ENCODE measurements around the gene WDR12. TPM values are rescaled to one million over a fixed set of nuclear protein-coding genes. Genes with fewer than 3 reads are reported as not detected.

WDR12 gene
- total RNA-seq, 1 experiment from 2014 or later, result 100 TPM

GRCh38 chr2:202941771-202942170 lies 30.3 kb upstream of the WDR12 start:
- no peak for ATAC-seq
- Histone ChIP-seq H3K4me1 (ENCODE audit: control insufficient read depth, insufficient read depth, low read length) (no peaks in the 10 kb centered on the region), H3K27ac (ENCODE audit: low read length) (no peak overlapping the region), H3K4me3 (ENCODE audit: low read depth in 2 of 2, low read length in 2 of 2) (no peak overlapping the region), H3K9me3 (ENCODE audit: control insufficient read depth, insufficient read depth, low read depth, low read length) (no peaks in the 10 kb centered on the region), H3K36me3 (ENCODE audit: control insufficient read depth, insufficient read depth, low read length) (no peaks in the 10 kb centered on the region), H3K27me3 (ENCODE audit: control insufficient read depth, insufficient read depth, low read length) (no peaks in the 10 kb centered on the region)
- in situ Hi-C loops (cut with HindIII; ENCODE audit: low pct_unique_long_range_greater_than_20kb, low sequenced_read_pairs), result no loop called here
- intact Hi-C loops (cut with micrococcal nuclease; ENCODE audit: unreplicated experiment), result no loop called here
- TF ChIP-seq CTCF (IDR thresholded peaks at IDR 0.05), result no peak
- TF ChIP-seq SIN3A (IDR thresholded peaks at IDR 0.05; ENCODE audit: borderline replicate concordance, insufficient read depth, low read depth, low read length), result no peak
- TF ChIP-seq REST (IDR thresholded peaks at IDR 0.05; ENCODE audit: insufficient read depth in 1 of 2, low read depth in 2 of 2, low read length in 1 of 2), result no peak
- no peak for TF ChIP-seq POLR2AphosphoS5 (IDR thresholded peaks at IDR 0.05; ENCODE audit: low read depth, low read length)
- no peak for TF ChIP-seq TCF7L2 (IDR thresholded peaks at IDR 0.05; ENCODE audit: low read depth, low read length)
- no TSS peak for BruUV-seq (replicated peaks)
- no peak for DNase-seq (ENCODE audit: low read depth, low spot score)
- ChIA-PET POLR2A (no interaction called here), CTCF (no interaction called here)

GRCh38 chr2:202938960-202939359 lies 27.5 kb upstream of the WDR12 start:
- no peak overlapping the region for H3K4me3 ChIP-seq (ENCODE audit: low read depth in 2 of 2, low read length in 2 of 2)
- H3K27ac ChIP-seq (ENCODE audit: low read length), result no peak overlapping the region
- no peaks in the 10 kb centered on the region for H3K36me3 ChIP-seq (ENCODE audit: control insufficient read depth, insufficient read depth, low read length)
- no peaks in the 10 kb centered on the region for H3K9me3 ChIP-seq (ENCODE audit: control insufficient read depth, insufficient read depth, low read depth, low read length)
- no TSS peak for BruUV-seq (replicated peaks)
- H3K27me3 ChIP-seq (ENCODE audit: control insufficient read depth, insufficient read depth, low read length), result no peaks in the 10 kb centered on the region
- intact Hi-C loops (cut with micrococcal nuclease; ENCODE audit: unreplicated experiment), result no loop called here
- POLR2A ChIA-PET, result no interaction called here
- in situ Hi-C loops (cut with HindIII; ENCODE audit: low pct_unique_long_range_greater_than_20kb, low sequenced_read_pairs), result no loop called here
- CTCF ChIA-PET, result no interaction called here
- ATAC-seq, result no peak
- DNase-seq (ENCODE audit: low read depth, low spot score), result no peak
- H3K4me1 ChIP-seq (ENCODE audit: control insufficient read depth, insufficient read depth, low read length), result no peaks in the 10 kb centered on the region
- no peak for TF ChIP-seq CTCF (IDR thresholded peaks at IDR 0.05)

- ATAC-seq (no peak), DNase-seq (ENCODE audit: low read depth, low spot score) (no peak)
- in situ Hi-C loops (cut with HindIII; ENCODE audit: low pct_unique_long_range_greater_than_20kb, low sequenced_read_pairs) (no loop called here), intact Hi-C loops (cut with micrococcal nuclease; ENCODE audit: unreplicated experiment) (no loop called here)
- Histone ChIP-seq H3K4me3 (ENCODE audit: low read depth in 2 of 2, low read length in 2 of 2) (no peak overlapping the region), H3K27ac (ENCODE audit: low read length) (no peak overlapping the region), H3K36me3 (ENCODE audit: control insufficient read depth, insufficient read depth, low read length) (no peaks in the 10 kb centered on the region), H3K4me1 (ENCODE audit: control insufficient read depth, insufficient read depth, low read length) (no peaks in the 10 kb centered on the region), H3K27me3 (ENCODE audit: control insufficient read depth, insufficient read depth, low read length) (no peaks in the 10 kb centered on the region), H3K9me3 (ENCODE audit: control insufficient read depth, insufficient read depth, low read depth, low read length) (no peaks in the 10 kb centered on the region)
- ChIA-PET CTCF (no interaction called here), POLR2A (no interaction called here)
- no TSS peak for BruUV-seq (replicated peaks)
- TF ChIP-seq CTCF (IDR thresholded peaks at IDR 0.05), result no peak
- TF ChIP-seq SIN3A (IDR thresholded peaks at IDR 0.05; ENCODE audit: borderline replicate concordance, insufficient read depth, low read depth, low read length), result no peak
- no peak for TF ChIP-seq TCF7L2 (IDR thresholded peaks at IDR 0.05; ENCODE audit: low read depth, low read length)
- no peak for TF ChIP-seq POLR2AphosphoS5 (IDR thresholded peaks at IDR 0.05; ENCODE audit: low read depth, low read length)
- no peak for TF ChIP-seq REST (IDR thresholded peaks at IDR 0.05; ENCODE audit: insufficient read depth in 1 of 2, low read depth in 2 of 2, low read length in 1 of 2)
These were observed 23.0 kb upstream of the WDR12 start for GRCh38 chr2:202934456-202934855.
